Activated T-cell treated with anti-CD3 and anti-CD28 coated beads, Interleukin-2, amount 50 U/mL, for 72 hours (primary cell): ENCODE measurements around the gene LDHA. TPM values are rescaled to one million over a fixed set of nuclear protein-coding genes. Genes with fewer than 3 reads are reported as not detected.

Source experiments
- ATAC-seq, 2 donors: fragments of 150-1000 bp; cut with Tn5 transposase; replicated peaks in 1 of 2; 2 replicates each; pipeline ENCODE4 v1.10.0; 2021; ENCODE audit warnings: moderate library complexity in 2 of 2, mild to moderate bottlenecking in 1 of 2
- DNase-seq, 2 donors: peaks; one replicate each; pipeline ENCODE4 v3.0.0; 2021 to 2022; ENCODE audit warnings: mixed read lengths in 1 of 2
- H3K27ac Mint-ChIP-seq: one replicate; pipeline ENCODE4 v1.8.0; 2022; ENCODE audit warnings: mild to moderate bottlenecking, moderate library complexity, mixed read lengths
- H3K27me3 Mint-ChIP-seq: one replicate; pipeline ENCODE4 v1.8.0; 2022; ENCODE audit warnings: low read depth, mixed read lengths
- H3K36me3 Mint-ChIP-seq, 2 donors: one replicate each; pipeline ENCODE4 v1.8.0; 2022; ENCODE audit warnings: mixed read lengths in 2 of 2, mild to moderate bottlenecking in 1 of 2; ENCODE audit not compliant: insufficient read depth in 2 of 2
- H3K4me1 Mint-ChIP-seq: one replicate; pipeline ENCODE4 v1.8.0; 2022; ENCODE audit warnings: low read depth, mixed read lengths
- H3K4me3 Mint-ChIP-seq, 2 donors: one replicate each; pipeline ENCODE4 v1.8.0; 2022; ENCODE audit warnings: mild to moderate bottlenecking in 2 of 2, mixed read lengths in 2 of 2, moderate library complexity in 2 of 2
- H3K9me3 Mint-ChIP-seq, 2 donors: one replicate each; pipeline ENCODE4 v1.8.0; 2022; ENCODE audit warnings: mixed read lengths in 2 of 2
- total RNA-seq, 2 donors: library from RNA; stranded (reverse); gene quantifications; one replicate each; pipeline ENCODE4 v1.2.3, GENCODE V29; 2022

Gene LDHA
- total RNA-seq, 2 donors from 2014 or later = 629 to 665 TPM

- no peak overlapping the region for H3K4me3 Mint-ChIP-seq
- ATAC-seq = no peak
- H3K9me3 Mint-ChIP-seq = no peaks in the 10 kb centered on the region
- no peaks in the 10 kb centered on the region for H3K4me1 Mint-ChIP-seq
- H3K27me3 Mint-ChIP-seq = peaks cover 8% of the 10 kb centered on the region
- no peak for DNase-seq
- no peak overlapping the region for H3K27ac Mint-ChIP-seq
- H3K36me3 Mint-ChIP-seq = no peaks in the 10 kb centered on the region
Observed at GRCh38 chr11:18457450-18457849, 63.1 kb downstream of the LDHA start.

Other genes starting within 250 kb of the LDHA start
- gene MRGPRX4, start 221.7 kb upstream of the LDHA start, total RNA-seq = not detected
- not detected for gene SAA4, start 157.8 kb upstream of the LDHA start, total RNA-seq
- gene SAA2, start 145.9 kb upstream of the LDHA start, total RNA-seq = under 1 TPM in 1 of 2 donors, not detected in 1; 0.38 TPM
- not detected for gene SAA1, start 128.3 kb upstream of the LDHA start, total RNA-seq
- gene HPS5, start 72.4 kb upstream of the LDHA start, total RNA-seq = 10 to 100 TPM; 18.7 to 22.2 TPM
- gene GTF2H1, start 72.0 kb upstream of the LDHA start, total RNA-seq = 10 to 100 TPM; 43.5 to 47.4 TPM
- gene LDHC, start 17.8 kb downstream of the LDHA start, total RNA-seq = not detected
- gene LDHAL6A, start 61.3 kb downstream of the LDHA start, total RNA-seq = not detected
- 10 to 100 TPM; 48.3 to 59.0 TPM for gene TSG101, start 132.4 kb downstream of the LDHA start, total RNA-seq
- 10 to 100 TPM; 17.5 to 24.3 TPM for gene UEVLD, start 194.2 kb downstream of the LDHA start, total RNA-seq
- gene MISFA, start 205.2 kb downstream of the LDHA start, total RNA-seq = 1 to 10 TPM; 1.0 to 3.1 TPM
- 10 to 100 TPM; 23.1 to 25.3 TPM for gene SPTY2D1, start 239.8 kb downstream of the LDHA start, total RNA-seq